Peyer's patch (tissue), 4 donors: ENCODE measurements around the gene MAP2. TPM values are rescaled to one million over a fixed set of nuclear protein-coding genes. Genes with fewer than 3 reads are reported as not detected.
A peak's percentile ranks its signal among the peaks of the same experiment; 100 is the strongest.

Experiments used
- DNase-seq, 3 donors: peaks; one replicate each; pipeline ENCODE4 v3.0.0-alpha.2; 2017 to 2019
- H3K27ac ChIP-seq, 4 donors: fragments of 200-600 bp; sonication (generic); one replicate each; pipeline ENCODE4 v1.5.1; 2016 to 2019
- H3K27me3 ChIP-seq, 2 donors: fragments of 200-600 bp; sonication (generic); one replicate each; pipeline ENCODE4 v1.5.1; 2019
- H3K36me3 ChIP-seq, 3 donors: fragments of 200-600 bp; sonication (generic); one replicate each; pipeline ENCODE4 v1.5.1; 2016 to 2019
- H3K4me1 ChIP-seq, 4 donors: fragments of 200-600 bp; sonication (generic); one replicate each; pipeline ENCODE4 v1.5.1; 2016 to 2019
- H3K4me3 ChIP-seq, 4 donors: fragments of 200-600 bp; sonication (generic); 1 replicate in 3 of 4; 2 replicates in 1 of 4; pipeline ENCODE4 v1.5.1; 2016 to 2019; ENCODE audit warnings: mild to moderate bottlenecking in 1 of 4
- H3K9me3 ChIP-seq, 4 donors: fragments of 200-600 bp; sonication (generic); one replicate each; pipeline ENCODE4 v1.5.1; 2016 to 2019; ENCODE audit warnings: mild to moderate bottlenecking in 1 of 4
- POLR2A ChIP-seq, 2 donors: fragments of 450-650 bp; IDR thresholded peaks; one replicate each; pipeline ENCODE4 v1.5.1; 2017; ENCODE audit warnings: antibody characterized with exemption in 2 of 2, mild to moderate bottlenecking in 2 of 2, moderate library complexity in 2 of 2
- total RNA-seq, 4 donors: library from RNA; depleted of rRNA; stranded (reverse); fragments of >200 nt; gene quantifications; one replicate each; pipeline ENCODE4 v1.1.0, GENCODE V29; 2016
- TF ChIP-seq, protein P1 (sequence below), 6 experiments: fragments of 450-650 bp in 4 of 6; fragments of 200-600 bp in 2 of 6; sonication (generic) in 1 of 6; IDR thresholded peaks; one replicate each; pipeline ENCODE4 v1.5.1; 2017 to 2019; ENCODE audit warnings: antibody characterized with exemption in 6 of 6, mild to moderate bottlenecking in 3 of 6, moderate library complexity in 1 of 6

MAP2 gene
- total RNA-seq, 4 donors from 2014 or later: 0.70 to 19.8 (median 4.1) TPM

DNA sequence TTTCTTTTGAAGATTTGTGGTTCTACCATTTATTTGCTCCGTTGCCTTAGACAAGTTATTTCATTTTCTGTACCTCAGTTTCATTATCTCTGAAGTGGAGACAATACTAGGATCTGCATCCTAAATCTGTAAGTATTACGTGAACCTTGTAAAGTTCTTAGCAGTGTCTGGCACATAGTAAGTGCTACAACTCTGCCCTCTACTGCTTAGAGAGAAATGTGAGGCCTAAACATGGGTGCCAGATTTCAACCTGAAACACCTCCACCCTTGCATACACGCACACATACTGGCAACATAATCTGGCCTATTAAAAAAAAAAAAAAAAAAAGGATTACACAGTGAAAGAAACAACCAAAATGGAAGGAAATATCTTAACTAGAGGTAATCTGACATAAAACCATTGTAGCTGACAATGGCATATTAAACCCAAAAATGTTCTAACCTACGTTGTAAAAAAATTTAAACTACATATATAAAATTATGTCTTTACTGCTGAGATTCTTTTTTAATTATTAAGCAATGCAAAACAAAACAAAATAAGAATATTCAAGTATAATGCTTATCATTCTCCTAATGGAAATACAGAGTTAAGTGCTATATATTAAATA, 132.6 kb downstream of the MAP2 start:
- TF ChIP-seq, protein P1, sequence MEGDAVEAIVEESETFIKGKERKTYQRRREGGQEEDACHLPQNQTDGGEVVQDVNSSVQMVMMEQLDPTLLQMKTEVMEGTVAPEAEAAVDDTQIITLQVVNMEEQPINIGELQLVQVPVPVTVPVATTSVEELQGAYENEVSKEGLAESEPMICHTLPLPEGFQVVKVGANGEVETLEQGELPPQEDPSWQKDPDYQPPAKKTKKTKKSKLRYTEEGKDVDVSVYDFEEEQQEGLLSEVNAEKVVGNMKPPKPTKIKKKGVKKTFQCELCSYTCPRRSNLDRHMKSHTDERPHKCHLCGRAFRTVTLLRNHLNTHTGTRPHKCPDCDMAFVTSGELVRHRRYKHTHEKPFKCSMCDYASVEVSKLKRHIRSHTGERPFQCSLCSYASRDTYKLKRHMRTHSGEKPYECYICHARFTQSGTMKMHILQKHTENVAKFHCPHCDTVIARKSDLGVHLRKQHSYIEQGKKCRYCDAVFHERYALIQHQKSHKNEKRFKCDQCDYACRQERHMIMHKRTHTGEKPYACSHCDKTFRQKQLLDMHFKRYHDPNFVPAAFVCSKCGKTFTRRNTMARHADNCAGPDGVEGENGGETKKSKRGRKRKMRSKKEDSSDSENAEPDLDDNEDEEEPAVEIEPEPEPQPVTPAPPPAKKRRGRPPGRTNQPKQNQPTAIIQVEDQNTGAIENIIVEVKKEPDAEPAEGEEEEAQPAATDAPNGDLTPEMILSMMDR (IDR thresholded peaks at IDR 0.05): peak in 2 of 6 experiments; percentile 28 to 41
- TF ChIP-seq POLR2A (IDR thresholded peaks at IDR 0.05): no peak
- DNase-seq: no peak

DNA sequence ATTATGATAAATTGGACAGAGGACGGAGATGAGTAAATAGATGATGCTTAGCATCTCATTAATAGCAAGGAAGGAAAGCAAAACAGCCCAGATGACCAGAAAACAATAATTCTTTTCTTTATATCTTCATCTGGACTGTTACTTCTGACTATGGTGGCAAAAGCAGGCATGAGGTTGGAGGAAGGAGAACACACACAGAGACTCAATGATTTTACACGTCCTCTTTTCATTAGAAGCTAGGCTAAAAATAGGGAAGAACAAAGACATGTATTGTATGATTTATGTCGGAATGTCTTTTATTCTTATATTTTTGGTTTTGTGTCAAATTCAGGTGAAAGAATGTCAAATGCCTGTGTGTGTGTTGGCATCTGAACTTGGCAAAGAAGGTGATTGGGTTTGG, 137.1 kb downstream of the MAP2 start:
- H3K9me3 ChIP-seq: no peaks in the 10 kb centered on the region
- no peaks in the 10 kb centered on the region for H3K36me3 ChIP-seq
- no peak overlapping the region for H3K4me3 ChIP-seq
- H3K27ac ChIP-seq: no peak overlapping the region
- TF ChIP-seq, protein P1 (IDR thresholded peaks at IDR 0.05): no peak
- no peak for TF ChIP-seq POLR2A (IDR thresholded peaks at IDR 0.05)
- DNase-seq: no peak
- H3K27me3 ChIP-seq: no peaks in the 10 kb centered on the region
- no peaks in the 10 kb centered on the region for H3K4me1 ChIP-seq

More for the DNA sequence above, 132.6 kb downstream of the MAP2 start:
- H3K4me1 ChIP-seq: no peaks in the 10 kb centered on the region
- no peaks in the 10 kb centered on the region for H3K36me3 ChIP-seq
- no peak overlapping the region for H3K27ac ChIP-seq
- H3K27me3 ChIP-seq: no peaks in the 10 kb centered on the region
- no peak overlapping the region for H3K4me3 ChIP-seq
- H3K9me3 ChIP-seq: no peaks in the 10 kb centered on the region

DNA sequence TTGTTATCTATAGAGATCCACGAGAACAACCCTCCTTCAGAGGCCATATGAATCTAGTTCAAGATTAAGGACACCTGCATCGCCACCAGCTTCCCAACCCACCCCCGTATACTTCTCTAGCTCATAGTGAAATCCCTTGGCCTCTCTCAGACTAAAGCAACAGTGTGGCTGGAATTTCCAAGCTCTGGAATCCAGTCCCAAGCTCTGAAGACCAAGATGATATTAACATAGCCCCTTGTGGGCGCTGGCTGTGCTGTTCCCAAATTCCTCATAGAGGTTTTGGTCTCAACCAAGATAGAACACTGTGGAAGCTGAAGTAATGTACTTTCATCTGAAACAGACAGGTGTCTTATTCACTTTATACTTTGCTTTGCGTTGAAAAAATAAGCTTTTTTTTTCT, 139.6 kb downstream of the MAP2 start:
- H3K9me3 ChIP-seq: no peaks in the 10 kb centered on the region
- H3K4me3 ChIP-seq: no peak overlapping the region
- TF ChIP-seq POLR2A (IDR thresholded peaks at IDR 0.05): no peak
- TF ChIP-seq, protein P1 (IDR thresholded peaks at IDR 0.05): no peak
- H3K27me3 ChIP-seq: no peaks in the 10 kb centered on the region
- H3K27ac ChIP-seq: no peak overlapping the region
- no peaks in the 10 kb centered on the region for H3K4me1 ChIP-seq
- H3K36me3 ChIP-seq: no peaks in the 10 kb centered on the region
- DNase-seq: no peak

DNA sequence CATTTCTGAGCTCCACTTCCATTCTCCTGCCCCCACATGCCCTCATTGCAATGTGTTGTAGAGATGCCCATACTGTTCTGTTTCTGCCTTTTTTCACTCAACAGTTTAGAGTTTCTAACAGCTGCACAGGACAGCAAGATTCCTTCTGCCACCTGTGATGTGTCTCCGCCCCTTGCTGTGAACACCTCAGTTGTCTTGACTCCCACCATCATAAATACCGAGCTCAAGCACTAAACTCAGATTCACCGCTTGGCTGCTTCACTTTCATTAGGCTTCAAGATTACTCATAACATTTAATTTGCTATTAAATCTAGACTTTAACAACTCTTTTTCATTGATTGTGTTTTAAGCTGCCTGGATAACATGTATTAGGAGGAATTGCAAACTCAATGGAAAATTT, 141.0 kb downstream of the MAP2 start:
- Histone ChIP-seq H3K4me3 (no peak overlapping the region), H3K27me3 (no peaks in the 10 kb centered on the region), H3K36me3 (no peaks in the 10 kb centered on the region), H3K9me3 (no peaks in the 10 kb centered on the region), H3K4me1 (no peaks in the 10 kb centered on the region), H3K27ac (no peak overlapping the region)
- DNase-seq: no peak
- TF ChIP-seq, protein P1 (IDR thresholded peaks at IDR 0.05): no peak
- TF ChIP-seq POLR2A (IDR thresholded peaks at IDR 0.05): no peak

DNA sequence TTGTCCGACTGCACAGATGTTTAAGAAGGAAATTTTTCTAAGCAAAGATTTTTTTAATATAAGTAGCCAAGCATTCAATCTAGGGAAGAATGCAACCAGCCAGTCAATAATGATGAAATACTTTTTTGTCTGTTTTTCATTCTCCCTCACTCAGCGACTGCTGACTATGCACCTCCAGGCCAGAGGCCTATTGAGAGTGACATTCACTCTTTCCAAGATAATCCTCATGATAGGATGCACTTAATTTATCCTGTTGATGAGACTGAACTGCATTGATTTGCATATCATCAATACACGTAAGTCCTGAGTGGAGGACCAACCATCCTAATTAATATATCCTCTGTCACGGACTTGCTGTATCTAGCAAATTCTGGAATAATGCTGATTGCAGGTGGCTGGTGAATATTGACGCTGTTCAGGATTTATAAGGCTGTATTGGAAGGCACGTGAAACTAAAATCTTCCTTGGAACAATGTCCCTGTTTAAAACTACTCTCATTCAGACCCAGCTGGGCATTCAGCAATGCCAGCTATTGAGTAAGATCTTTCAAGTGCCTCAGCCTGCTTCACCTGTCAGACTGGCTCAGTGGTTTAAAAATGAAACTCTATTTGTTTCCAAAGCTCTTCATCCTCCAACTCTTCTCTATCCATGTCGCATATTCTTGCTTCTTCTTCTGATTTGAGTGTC, 142.2 kb downstream of the MAP2 start:
- TF ChIP-seq, protein P1 (IDR thresholded peaks at IDR 0.05): no peak
- no peak for TF ChIP-seq POLR2A (IDR thresholded peaks at IDR 0.05)
- DNase-seq: no peak
- Histone ChIP-seq H3K27ac (no peak overlapping the region), H3K4me1 (no peaks in the 10 kb centered on the region), H3K9me3 (no peaks in the 10 kb centered on the region), H3K36me3 (no peaks in the 10 kb centered on the region), H3K27me3 (no peaks in the 10 kb centered on the region), H3K4me3 (no peak overlapping the region)
